ENCODE measurements around the gene GPATCH4.
"Not testable (repeated sequence)": the region's sequence is repeated elsewhere in the genome, so short reads cannot be mapped to it uniquely, and the experiment has no call there.

GPATCH4 gene

DNA sequence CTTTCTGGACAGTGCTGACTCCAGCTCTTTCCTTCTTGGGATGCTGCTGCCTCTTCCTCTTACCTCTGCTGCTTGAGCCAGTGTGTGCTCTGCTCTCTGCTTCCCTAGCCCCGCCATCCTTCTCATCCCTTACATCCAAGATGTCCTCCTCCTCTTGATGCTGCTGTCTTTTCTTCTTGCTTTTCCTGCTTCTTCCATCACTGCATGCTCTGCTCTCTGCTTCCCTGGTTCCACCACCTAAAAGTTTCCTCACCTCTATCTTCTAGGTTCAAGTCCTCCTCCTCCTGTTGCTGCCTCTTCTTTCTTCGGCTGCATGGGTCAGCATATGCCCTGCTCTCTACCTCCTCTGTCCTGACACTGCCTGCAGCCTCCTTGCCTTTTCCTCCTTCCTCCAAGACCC lies 6.3 kb downstream of the GPATCH4 start:
- DNase-seq (ENCODE audit: low spot score): no peak

- DNase-seq (ENCODE audit: low spot score): no peak
Measured at GRCh38 chr1:156594190-156594589, 7.1 kb downstream of the GPATCH4 start.

DNA sequence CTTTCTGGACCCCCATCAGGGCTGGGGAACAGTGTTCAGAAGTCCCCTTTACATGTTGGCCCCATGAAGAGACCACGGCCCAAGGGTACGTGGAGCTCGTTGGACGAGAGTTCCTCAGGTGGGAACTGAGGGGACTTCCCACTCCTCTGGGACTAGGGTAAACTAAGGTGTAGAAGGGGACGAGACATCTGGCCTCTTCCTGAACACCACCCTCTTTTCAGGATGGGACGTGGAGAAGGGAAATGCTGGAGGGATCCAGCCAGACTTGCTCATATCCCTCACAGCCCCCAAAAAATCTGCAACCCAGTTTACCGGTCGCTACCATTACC lies 7.7 kb downstream of the GPATCH4 start:
- no peak for DNase-seq (ENCODE audit: low spot score)

DNA sequence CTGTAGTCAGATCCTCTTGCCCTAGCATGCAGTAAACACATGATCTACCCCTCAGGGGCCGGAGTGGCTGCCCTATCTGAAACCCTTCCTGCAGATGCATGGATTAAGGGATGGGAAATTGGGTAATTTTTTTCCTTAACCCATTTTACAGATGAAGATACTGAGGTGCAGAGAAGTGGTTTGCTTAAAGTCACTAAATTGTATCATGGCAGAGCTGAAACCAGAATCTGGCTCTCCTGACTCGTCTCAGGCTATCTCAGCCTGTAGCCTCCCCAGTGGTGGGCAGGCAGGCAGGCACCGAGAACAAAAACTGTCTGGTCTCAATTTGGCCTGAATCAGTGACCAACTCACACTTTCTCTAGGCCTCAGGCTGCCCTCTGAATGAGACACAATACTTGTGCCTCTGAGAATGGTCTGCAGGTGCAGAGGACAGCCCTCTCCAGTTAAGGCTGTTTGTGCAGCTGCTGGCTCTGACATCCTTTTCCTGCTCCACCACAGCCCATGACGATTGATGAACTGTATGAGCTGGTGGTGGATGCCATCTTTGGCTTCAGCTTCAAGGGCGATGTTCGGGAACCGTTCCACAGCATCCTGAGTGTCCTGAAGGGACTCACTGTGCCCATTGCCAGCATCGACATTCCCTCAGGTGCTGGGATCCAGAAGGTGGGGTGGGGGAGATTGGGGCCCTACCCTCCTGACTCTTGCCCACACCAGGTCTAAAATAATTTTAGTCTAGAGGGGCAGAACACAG lies 8.2 kb downstream of the GPATCH4 start:
- no peak for DNase-seq (ENCODE audit: low spot score)

DNA sequence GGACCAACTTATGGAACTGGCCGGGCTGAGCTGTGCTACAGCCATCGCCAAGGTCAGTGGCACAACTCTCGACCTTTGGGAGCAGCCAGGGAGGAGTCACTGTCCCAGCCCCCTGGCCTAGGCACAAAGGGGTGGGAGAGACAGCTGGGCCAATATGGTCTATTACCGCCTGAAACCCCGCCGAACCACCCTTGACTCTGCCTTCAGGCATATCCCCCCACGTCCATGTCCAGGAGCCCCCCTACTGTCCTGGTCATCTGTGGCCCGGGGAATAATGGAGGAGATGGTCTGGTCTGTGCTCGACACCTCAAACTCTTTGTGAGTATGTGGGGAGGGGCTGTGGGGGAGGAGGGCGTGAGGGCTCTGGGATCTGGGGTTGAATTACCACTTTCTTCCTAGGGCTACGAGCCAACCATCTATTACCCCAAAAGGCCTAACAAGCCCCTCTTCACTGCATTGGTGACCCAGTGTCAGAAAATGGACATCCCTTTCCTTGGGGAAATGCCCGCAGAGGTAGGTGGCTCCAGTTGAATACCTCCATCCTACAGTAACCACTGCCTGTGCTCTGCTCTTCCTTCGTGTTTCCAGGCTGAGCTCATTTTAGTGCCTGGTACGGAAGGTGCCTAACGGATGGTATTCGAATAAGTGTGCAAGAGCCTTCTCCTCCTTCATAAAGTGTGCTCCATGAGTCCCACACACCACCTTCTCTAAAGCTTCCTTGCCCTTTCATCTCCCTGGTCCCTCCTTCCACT lies 8.9 kb downstream of the GPATCH4 start:
- DNase-seq (ENCODE audit: low spot score): no peak

DNA sequence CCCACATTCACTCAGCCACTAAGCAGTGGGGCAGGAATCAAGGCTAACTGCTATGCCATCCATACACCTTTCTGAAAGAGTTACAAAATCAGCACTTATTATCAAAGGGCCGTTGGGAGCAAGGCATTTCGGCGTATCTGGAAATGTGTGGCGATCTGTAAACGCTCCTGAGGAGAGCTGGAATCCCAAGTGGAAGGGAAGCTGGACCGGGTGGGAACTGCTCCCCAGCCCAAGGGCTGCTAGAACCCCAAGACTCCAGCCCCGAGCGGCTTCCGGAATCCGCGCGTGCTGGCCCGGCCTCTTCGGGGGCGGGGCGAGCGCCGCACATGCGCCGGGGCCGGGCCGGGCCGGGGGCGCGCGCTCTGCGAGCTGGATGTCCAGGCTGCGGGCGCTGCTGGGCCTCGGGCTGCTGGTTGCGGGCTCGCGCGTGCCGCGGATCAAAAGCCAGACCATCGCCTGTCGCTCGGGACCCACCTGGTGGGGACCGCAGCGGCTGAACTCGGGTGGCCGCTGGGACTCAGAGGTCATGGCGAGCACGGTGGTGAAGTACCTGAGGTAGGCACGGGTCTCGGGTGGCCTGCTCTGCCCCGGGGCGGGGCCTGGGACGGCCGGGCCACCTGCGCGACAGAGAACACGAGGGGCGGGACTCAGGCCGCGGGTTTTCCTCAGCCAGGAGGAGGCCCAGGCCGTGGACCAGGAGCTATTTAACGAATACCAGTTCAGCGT lies 9.7 kb downstream of the GPATCH4 start, which contains the start of gene NAXE:
NAXE (plus strand) TSS at position 345 of the 726 bp plus-strand sequence; CDS start at position 374, 29 bp downstream.
- DNase-seq (ENCODE audit: low spot score): peak; percentile 76

DNA sequence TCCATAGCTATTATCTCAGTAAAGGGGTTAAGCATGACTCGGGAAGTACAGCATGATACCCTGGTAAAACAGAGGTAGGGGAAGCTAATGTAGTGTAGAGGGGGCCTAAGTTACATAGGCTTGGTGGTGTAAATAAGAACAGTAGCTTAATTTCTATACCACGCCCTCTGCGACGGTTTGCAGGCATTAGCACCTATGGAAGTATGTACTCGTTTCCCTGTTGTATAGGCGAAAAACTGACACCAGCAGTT lies 10.2 kb downstream of the GPATCH4 start:
- DNase-seq (ENCODE audit: low spot score): no peak

- no peak for DNase-seq (ENCODE audit: low spot score)
Measured at GRCh38 chr1:156590326-156591180, 10.7 kb downstream of the GPATCH4 start.

GRCh38 chr1:156589546-156589945 lies 11.7 kb downstream of the GPATCH4 start:
- no peak for DNase-seq (ENCODE audit: low spot score)

DNA sequence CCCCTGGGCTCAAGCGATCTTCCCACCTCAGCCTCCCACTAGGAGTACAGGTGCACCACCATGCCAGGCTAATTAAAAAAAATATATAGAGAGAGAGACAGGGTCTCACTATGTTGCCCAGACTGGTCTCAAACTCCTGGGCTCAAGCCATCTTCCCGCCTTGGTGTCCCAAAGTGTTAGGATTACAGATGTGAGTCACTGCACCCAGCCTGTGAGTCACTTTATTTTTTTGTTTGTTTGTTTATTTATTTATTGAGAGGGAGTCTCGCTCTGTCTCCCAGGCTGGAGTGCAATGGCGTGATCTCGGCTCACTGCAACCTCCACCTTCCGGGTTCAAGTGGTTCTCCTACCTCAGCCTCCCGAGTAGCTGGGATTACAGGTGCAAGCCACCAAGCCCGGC lies 13.4 kb downstream of the GPATCH4 start:
- not testable (repeated sequence) for DNase-seq (ENCODE audit: low spot score)

GRCh38 chr1:156586892-156587477 lies 14.3 kb downstream of the GPATCH4 start:
- no peak for DNase-seq (ENCODE audit: low spot score)

- no peak for DNase-seq (ENCODE audit: low spot score)
Measured at GRCh38 chr1:156586323-156586722, 15.0 kb downstream of the GPATCH4 start.

GRCh38 chr1:156584813-156585212 lies 16.5 kb downstream of the GPATCH4 start:
- no peak for DNase-seq (ENCODE audit: low spot score)

GRCh38 chr1:156583821-156584622 lies 17.3 kb downstream of the GPATCH4 start:
- DNase-seq (ENCODE audit: low spot score): peak; percentile 77

GRCh38 chr1:156582388-156583017 lies 18.8 kb downstream of the GPATCH4 start:
- no peak for DNase-seq (ENCODE audit: low spot score)

DNA sequence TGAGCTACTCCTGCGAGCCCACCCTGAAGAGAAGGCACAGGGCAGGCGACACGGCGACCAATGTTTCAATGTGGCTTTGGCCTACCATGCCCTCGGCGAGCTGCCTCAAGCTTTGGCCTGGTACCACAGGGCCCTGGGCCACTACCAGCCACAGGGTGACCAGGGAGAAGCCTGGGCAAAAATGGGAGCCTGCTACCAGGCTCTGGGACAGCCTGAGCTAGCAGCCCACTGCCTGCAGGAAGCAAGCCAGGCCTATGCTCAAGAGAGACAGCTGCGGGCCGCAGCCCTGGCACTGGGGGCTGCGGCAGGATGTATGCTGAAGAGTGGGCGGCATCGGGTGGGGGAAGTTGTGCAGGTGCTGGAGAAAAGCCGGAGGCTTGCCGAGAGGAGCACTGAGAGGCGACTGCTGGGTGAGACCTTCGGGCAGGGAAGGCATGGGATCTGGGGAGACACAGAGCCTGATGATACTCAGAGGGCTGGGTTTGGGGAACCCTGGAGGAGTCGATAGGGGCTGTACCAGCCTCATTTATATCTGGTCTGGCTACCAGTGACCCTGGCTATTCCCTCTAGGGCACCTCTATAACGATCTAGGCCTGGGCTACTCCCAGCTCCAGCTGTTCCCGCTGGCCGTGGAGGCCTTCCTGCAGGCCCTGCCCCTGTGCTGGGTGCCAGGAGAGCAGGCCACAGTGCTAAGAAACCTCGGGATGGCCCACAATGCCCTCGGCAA lies 19.5 kb downstream of the GPATCH4 start:
- DNase-seq (ENCODE audit: low spot score): no peak

DNA sequence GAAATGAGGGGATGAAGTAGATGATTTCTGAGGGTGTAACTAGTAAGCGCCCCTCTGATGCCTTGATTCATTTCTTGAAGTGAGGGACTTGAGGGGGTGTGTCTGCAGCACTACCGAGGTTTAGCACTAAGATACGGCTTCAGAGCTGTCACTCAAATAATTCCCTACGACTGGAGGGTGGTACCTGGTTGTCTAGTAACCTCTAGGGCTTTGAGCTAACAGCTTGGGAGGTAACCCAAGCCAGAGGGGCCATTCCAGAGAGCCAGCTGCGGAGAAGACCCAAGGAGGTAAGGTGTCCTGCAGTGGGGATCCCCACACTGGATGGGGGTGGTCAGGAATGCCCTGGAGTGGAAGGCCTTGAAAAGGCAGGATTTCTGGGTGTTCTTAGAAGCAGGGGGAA lies 21.8 kb downstream of the GPATCH4 start, which contains the start of gene TTC24:
TTC24 (plus strand) TSS at position 252 of the 400 bp plus-strand sequence. CDS start 1,642 bp downstream, outside the sequence.
- DNase-seq (ENCODE audit: low spot score): no peak

GRCh38 chr1:156578055-156578454 lies 23.2 kb downstream of the GPATCH4 start:
- DNase-seq (ENCODE audit: low spot score): no peak

DNA sequence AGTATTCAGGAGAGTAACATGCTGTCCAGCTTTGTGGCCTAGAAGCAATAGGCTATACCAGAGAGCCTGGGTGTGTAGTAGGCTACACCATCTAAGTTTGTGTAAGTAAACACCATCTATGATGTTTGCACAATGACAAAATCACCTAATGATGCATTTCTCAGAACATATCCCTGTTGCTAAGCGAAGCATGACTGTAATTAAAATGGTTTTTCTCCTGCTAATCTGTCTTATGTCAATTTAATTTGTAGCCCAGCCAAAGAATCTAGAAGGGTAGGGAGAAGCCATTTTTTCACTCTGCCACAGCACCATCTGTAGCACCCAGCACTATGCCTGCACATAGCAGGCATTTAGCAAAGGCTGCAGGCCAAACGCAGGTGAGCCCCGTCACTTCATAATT lies 23.7 kb downstream of the GPATCH4 start:
- no peak for DNase-seq (ENCODE audit: low spot score)

All from hepatic stellate cell (primary cell).